ENCODE data around the gene C1orf53. TPM values are rescaled to one million over a fixed set of nuclear protein-coding genes. Genes with fewer than 3 reads are reported as not detected.

The C1orf53 gene
- total RNA-seq, 2 donors from 2014 or later = 1.7 to 3.5 TPM

- no peaks in the 10 kb centered on the region for H3K27me3 Mint-ChIP-seq (ENCODE audit: insufficient read depth)
- 88 to 100% methylated on average over 1 to 2 of the region's 2 CpGs for WGBS, 2 experiments (ENCODE audit: insufficient coverage in 1 of 2, insufficient read length in 1 of 2)
- H3K27ac ChIP-seq (ENCODE audit: low read depth, low read length) = no peak overlapping the region
- DNase-seq = no peak
- no peaks in the 10 kb centered on the region for H3K36me3 ChIP-seq (ENCODE audit: control insufficient read depth, insufficient read depth, low read length)
- H3K9me3 Mint-ChIP-seq = no peaks in the 10 kb centered on the region
- H3K27me3 ChIP-seq (ENCODE audit: control insufficient read depth, insufficient read depth, low read length, poor library complexity, severe bottlenecking) = no peaks in the 10 kb centered on the region
- no peak overlapping the region for H3K4me3 Mint-ChIP-seq
- H3K9ac ChIP-seq (ENCODE audit: extremely low read depth, low read length, poor library complexity, severe bottlenecking) = no peak overlapping the region
- no peak for TF ChIP-seq CTCF (conservative IDR thresholded peaks at IDR 0.05)
- no peaks in the 10 kb centered on the region for H3K4me1 ChIP-seq (ENCODE audit: control insufficient read depth, insufficient read depth, low read length)
- no peaks in the 10 kb centered on the region for H3K9me3 ChIP-seq (ENCODE audit: control insufficient read depth, low read length)
- no peak overlapping the region for H3K27ac Mint-ChIP-seq
- H3K4me3 ChIP-seq (ENCODE audit: low read length) = no peak overlapping the region
- no peaks in the 10 kb centered on the region for H3K36me3 Mint-ChIP-seq (ENCODE audit: low read depth)
- peaks cover 2% of the 10 kb centered on the region for H3K4me1 Mint-ChIP-seq
Observed at GRCh38 chr1:197865809-197866208, 36.6 kb upstream of the C1orf53 start.

- peaks cover 2% of the 10 kb centered on the region for H3K4me1 Mint-ChIP-seq
- no peak overlapping the region for H3K27ac Mint-ChIP-seq
- no peak overlapping the region for H3K4me3 ChIP-seq (ENCODE audit: low read length)
- H3K27me3 Mint-ChIP-seq (ENCODE audit: insufficient read depth) = no peaks in the 10 kb centered on the region
- no peaks in the 10 kb centered on the region for H3K27me3 ChIP-seq (ENCODE audit: control insufficient read depth, insufficient read depth, low read length, poor library complexity, severe bottlenecking)
- no peak overlapping the region for H3K9ac ChIP-seq (ENCODE audit: extremely low read depth, low read length, poor library complexity, severe bottlenecking)
- H3K9me3 ChIP-seq (ENCODE audit: control insufficient read depth, low read length) = no peaks in the 10 kb centered on the region
- H3K27ac ChIP-seq (ENCODE audit: low read depth, low read length) = no peak overlapping the region
- no peaks in the 10 kb centered on the region for H3K9me3 Mint-ChIP-seq
- no peaks in the 10 kb centered on the region for H3K36me3 ChIP-seq (ENCODE audit: control insufficient read depth, insufficient read depth, low read length)
- TF ChIP-seq CTCF (conservative IDR thresholded peaks at IDR 0.05) = peak; percentile 86
- no peaks in the 10 kb centered on the region for H3K36me3 Mint-ChIP-seq (ENCODE audit: low read depth)
- no peak overlapping the region for H3K4me3 Mint-ChIP-seq
- 7% methylated on average over 7 of the region's 7 CpGs; no CpG with 5 or more reads in 1 of the 2 experiments for WGBS, 2 experiments (ENCODE audit: insufficient coverage in 1 of 2, insufficient read length in 1 of 2)
- H3K4me1 ChIP-seq (ENCODE audit: control insufficient read depth, insufficient read depth, low read length) = no peaks in the 10 kb centered on the region
- DNase-seq = peak; percentile 72
Observed at GRCh38 chr1:197868751-197869489, 33.5 kb upstream of the C1orf53 start.

GRCh38 chr1:197869490-197870077, 32.8 kb upstream of the C1orf53 start:
- no peak overlapping the region for H3K27ac ChIP-seq (ENCODE audit: low read depth, low read length)
- H3K36me3 ChIP-seq (ENCODE audit: control insufficient read depth, insufficient read depth, low read length) = no peaks in the 10 kb centered on the region
- Mint-ChIP-seq H3K4me3 (no peak overlapping the region), H3K27me3 (ENCODE audit: insufficient read depth) (no peaks in the 10 kb centered on the region), H3K36me3 (ENCODE audit: low read depth) (no peaks in the 10 kb centered on the region), H3K4me1 (peaks cover 2% of the 10 kb centered on the region), H3K27ac (no peak overlapping the region), H3K9me3 (no peaks in the 10 kb centered on the region)
- H3K9ac ChIP-seq (ENCODE audit: extremely low read depth, low read length, poor library complexity, severe bottlenecking) = no peak overlapping the region
- no peaks in the 10 kb centered on the region for H3K9me3 ChIP-seq (ENCODE audit: control insufficient read depth, low read length)
- H3K4me1 ChIP-seq (ENCODE audit: control insufficient read depth, insufficient read depth, low read length) = no peaks in the 10 kb centered on the region
- 78% methylated on average over 2 of the region's 2 CpGs; no CpG with 5 or more reads in 1 of the 2 experiments for WGBS, 2 experiments (ENCODE audit: insufficient coverage in 1 of 2, insufficient read length in 1 of 2)
- DNase-seq = no peak
- no peaks in the 10 kb centered on the region for H3K27me3 ChIP-seq (ENCODE audit: control insufficient read depth, insufficient read depth, low read length, poor library complexity, severe bottlenecking)
- TF ChIP-seq CTCF (conservative IDR thresholded peaks at IDR 0.05) = no peak
- H3K4me3 ChIP-seq (ENCODE audit: low read length) = no peak overlapping the region

Data from endodermal cell (in vitro differentiated cells).